ENCODE data around the gene PDE3B. TPM values are rescaled to one million over a fixed set of nuclear protein-coding genes. Genes with fewer than 3 reads are reported as not detected.

The PDE3B gene
- total and polyA plus RNA-seq, 2 of the 8 experiments (the other 6 are each of a cell fraction or from before 2014, with no cell fraction given), result 2.7 to 10.9 TPM

DNA sequence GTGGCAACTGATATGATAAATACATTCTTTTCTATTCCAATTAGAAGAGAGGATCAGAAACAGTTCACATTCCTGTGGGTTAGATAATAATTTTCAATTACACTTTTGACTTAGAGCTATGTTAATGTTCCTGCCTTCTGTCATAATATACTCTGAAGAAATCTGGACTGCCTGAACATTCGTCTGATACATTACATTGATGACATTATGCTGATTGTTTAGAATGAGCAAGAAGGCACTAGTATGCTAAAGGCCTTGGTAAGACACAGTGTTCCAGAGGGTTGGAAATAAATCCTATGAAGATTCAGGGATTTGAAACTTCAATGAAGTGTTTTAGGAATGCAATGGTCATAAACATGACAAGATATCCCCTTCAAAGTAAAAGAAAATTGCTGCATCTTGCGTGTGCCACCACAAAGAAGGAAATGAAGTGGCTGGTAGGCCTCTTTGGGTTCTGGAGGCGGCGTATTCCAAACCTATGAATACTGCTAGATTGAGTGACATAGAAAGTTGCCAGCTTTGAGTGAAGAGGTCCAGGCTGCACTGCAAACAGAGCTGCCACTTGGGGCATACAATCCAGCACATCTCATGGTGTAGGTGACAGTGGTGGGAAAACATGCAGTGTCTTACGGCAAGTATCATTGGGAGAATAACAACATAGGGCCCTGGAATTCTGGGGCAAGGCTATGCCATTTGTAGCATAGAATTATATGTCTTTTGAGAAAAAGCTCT lies 21.2 kb upstream of the PDE3B start:
- H3K18ac ChIP-seq (ENCODE audit: extremely low read depth, low read length), result no peak overlapping the region
- H3K4me3 ChIP-seq (ENCODE audit: extremely low read depth in 1 of 4, insufficient read depth in 2 of 4, low read depth in 3 of 4, low read length in 4 of 4), result no peak overlapping the region
- H3K14ac ChIP-seq (ENCODE audit: insufficient read length), result no peak overlapping the region
- ChIA-PET POLR2A (ENCODE audit: partially characterized antibody) (interaction anchor here (1.8 kb wide), 1 partner anchor 22 kb away, joined by 9 read pairs; the partner anchor contains the start of gene PDE3B), CTCF (ENCODE audit: partially characterized antibody) (interaction anchor here (0.7 to 8.2 kb wide), 32 partner anchors 9 to 475 kb away, joined by 3 to 138 read pairs (median 4); partner anchors contain the start of genes CYP2R1 and PDE3B)
- H3K23me2 ChIP-seq (ENCODE audit: low read depth, low read length), result no peaks in the 10 kb centered on the region
- 90% methylated on average over 5 of the region's 5 CpGs; no CpG with 5 or more reads in 1 of the 2 experiments for WGBS, 2 experiments (ENCODE audit: extremely low coverage in 1 of 2, insufficient coverage in 1 of 2, insufficient read length in 1 of 2, insufficient replicate concordance in 2 of 2, low coverage in 1 of 2, low lambda C conversion rate in 2 of 2, missing lambda C conversion rate in 1 of 2)
- no peak overlapping the region for H2BK20ac ChIP-seq (ENCODE audit: low read length)
- peaks cover 0 to 1% (median 0%) of the 10 kb centered on the region in 4 experiments; a peak in 1 of 7 replicates for H3K27me3 ChIP-seq (replicated peaks in 1 of 4; ENCODE audit: control insufficient read depth in 3 of 4, extremely low read depth in 1 of 4, insufficient read depth in 3 of 4, low read length in 3 of 4)
- DNase-seq (ENCODE audit: low read depth in 1 of 2, low spot score in 2 of 2) (no peak), FAIRE-seq (no peak)
- no peak overlapping the region for H4K5ac ChIP-seq (ENCODE audit: insufficient read length, low read depth, low read length)
- H2BK120ac ChIP-seq (replicated peaks; ENCODE audit: low read depth, low read length), result no peak overlapping the region
- H3K9me3 ChIP-seq (ENCODE audit: insufficient read depth in 2 of 2, low read depth in 1 of 2, low read length in 1 of 2), result no peaks in the 10 kb centered on the region
- H4K8ac ChIP-seq (ENCODE audit: extremely low read depth, insufficient read depth, low read length), result no peak overlapping the region
- H3K9ac ChIP-seq (replicated peaks in 1 of 4; ENCODE audit: extremely low read depth in 1 of 4, low read depth in 3 of 4, low read length in 3 of 4), result no peak overlapping the region
- H3K27ac ChIP-seq (ENCODE audit: low read depth, low read length), result no peak overlapping the region
- H2AFZ ChIP-seq (ENCODE audit: low read length), result no peak overlapping the region
- H3K36me3 ChIP-seq (ENCODE audit: control insufficient read depth in 2 of 4, insufficient read depth in 4 of 4, low read length in 3 of 4), result no peaks in the 10 kb centered on the region
- no peak for TF ChIP-seq CHD2 (IDR thresholded peaks at IDR 0.05; ENCODE audit: low read length)
- TF ChIP-seq BACH1 (IDR thresholded peaks at IDR 0.05; ENCODE audit: low read length), result no peak
- TF ChIP-seq SIRT6 (IDR thresholded peaks at IDR 0.05; ENCODE audit: low read length), result no peak
- H2BK5ac ChIP-seq (ENCODE audit: low read depth, low read length), result no peak overlapping the region
- no peaks in the 10 kb centered on the region for H4K20me1 ChIP-seq (replicated peaks in 1 of 2; ENCODE audit: control insufficient read depth in 1 of 2, insufficient read depth in 2 of 2, low read length in 2 of 2)
- H3K4me2 ChIP-seq (ENCODE audit: insufficient read depth in 1 of 2, low read depth in 2 of 2, low read length in 2 of 2), result no peak overlapping the region
- H3K56ac ChIP-seq (replicated peaks; ENCODE audit: insufficient read length, low read depth, low read length), result no peak overlapping the region
- no peak overlapping the region for H4K91ac ChIP-seq (replicated peaks; ENCODE audit: insufficient read length, low read length)
- H2BK15ac ChIP-seq (ENCODE audit: low read length), result no peak overlapping the region
- H3K4me1 ChIP-seq (replicated peaks in 1 of 4; ENCODE audit: control insufficient read depth in 3 of 4, insufficient read depth in 4 of 4, low read length in 3 of 4), result no peaks in the 10 kb centered on the region
- H3K23ac ChIP-seq (ENCODE audit: insufficient read length), result no peak overlapping the region
- no peak overlapping the region for H2BK12ac ChIP-seq (ENCODE audit: low read depth, low read length)
- H2AK5ac ChIP-seq (ENCODE audit: low read depth, low read length), result no peak overlapping the region
- no peaks in the 10 kb centered on the region for H3K79me1 ChIP-seq (ENCODE audit: low read depth, low read length)
- H3K4ac ChIP-seq (replicated peaks; ENCODE audit: insufficient read length, low read depth, low read length), result no peak overlapping the region
- no peaks in the 10 kb centered on the region for H3K79me2 ChIP-seq (ENCODE audit: control insufficient read depth in 1 of 2, insufficient read depth in 2 of 2, low read length in 2 of 2)

Data from H1 (cell line).